HG02973 (cell line): ENCODE results near the gene PYGM.

Source experiments
- ATAC-seq: cut with Tn5 transposase; IDR thresholded peaks from one replicate; pipeline ENCODE4 v1.9.1; 2021; ENCODE audit warnings: moderate library complexity; ENCODE audit not compliant: unreplicated experiment

Gene PYGM

GRCh38 chr11:64759722-64760719 lies at the start of gene PYGM:
TSS of gene PYGM (minus strand) at chr11:64759974. CDS start at chr11:64759898, 76 bp downstream.
- no peak for ATAC-seq

GRCh38 chr11:64805481-64805880 lies 45.7 kb upstream of the PYGM start:
- no peak for ATAC-seq

GRCh38 chr11:64804346-64805210 lies 44.8 kb upstream of the PYGM start:
- ATAC-seq, result no peak

- ATAC-seq, result no peak
These were observed 44.1 kb upstream of the PYGM start for GRCh38 chr11:64803846-64804345.

GRCh38 chr11:64803158-64803845 lies 43.5 kb upstream of the PYGM start, which contains the start of gene MAP4K2:
TSS of gene MAP4K2 (minus strand) at chr11:64803214. CDS start at chr11:64803149, 65 bp downstream.
- peak; percentile 57 for ATAC-seq

GRCh38 chr11:64802370-64803157 lies 42.8 kb upstream of the PYGM start:
- peak; percentile 15 for ATAC-seq

- no peak for ATAC-seq
These were observed 42.0 kb upstream of the PYGM start for GRCh38 chr11:64801561-64802369.

GRCh38 chr11:64801158-64801464 lies 41.3 kb upstream of the PYGM start:
- no peak for ATAC-seq

GRCh38 chr11:64800303-64801157 lies 40.8 kb upstream of the PYGM start:
- ATAC-seq, result no peak

- no peak for ATAC-seq
These were observed 40.0 kb upstream of the PYGM start for GRCh38 chr11:64799623-64800302.

GRCh38 chr11:64799256-64799622 lies 39.5 kb upstream of the PYGM start:
- no peak for ATAC-seq

GRCh38 chr11:64796757-64797541 lies 37.2 kb upstream of the PYGM start:
- ATAC-seq, result no peak

GRCh38 chr11:64796047-64796756 lies 36.4 kb upstream of the PYGM start:
- ATAC-seq, result no peak

- no peak for ATAC-seq
These were observed 34.8 kb upstream of the PYGM start for GRCh38 chr11:64794526-64794925.

GRCh38 chr11:64793271-64794160 lies 33.7 kb upstream of the PYGM start:
- no peak for ATAC-seq
